ENCODE results near the gene LIN7C. TPM values are rescaled to one million over a fixed set of nuclear protein-coding genes. Genes with fewer than 3 reads are reported as not detected.

LIN7C gene
- total and polyA plus RNA-seq, 9 of the 15 experiments (the other 6 are each of a cell fraction or from before 2014, with no cell fraction given), result 10.8 to 52.7 (median 21.5) TPM

DNA sequence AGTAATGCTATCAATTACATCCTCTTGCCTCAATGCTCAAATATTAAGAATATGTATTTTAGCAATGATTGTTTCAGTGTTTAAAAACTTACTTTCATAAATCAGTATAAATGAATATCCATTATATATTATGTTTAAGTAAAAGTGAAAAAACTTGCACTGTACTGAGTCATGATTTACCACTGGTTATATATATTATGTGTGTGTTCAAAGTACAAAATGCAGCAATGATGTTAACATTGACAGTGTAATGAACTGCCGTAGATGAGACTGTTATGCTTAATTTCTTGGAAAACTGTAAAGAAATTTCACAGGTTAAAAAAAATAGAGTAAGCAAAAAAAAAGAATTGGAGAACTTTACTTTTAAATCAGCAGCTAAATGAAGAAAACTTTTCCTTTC, 8.7 kb downstream of the LIN7C start:
- Histone ChIP-seq H3K4me2 (ENCODE audit: insufficient read depth, low read length) (no peak overlapping the region), H2AFZ (ENCODE audit: low read depth, low read length) (no peak overlapping the region), H3K9ac (ENCODE audit: insufficient read depth in 1 of 2, low read depth in 2 of 2, low read length in 2 of 2) (no peak overlapping the region), H3K27ac (ENCODE audit: extremely low read depth, low read depth, low read length) (no peak overlapping the region), H3K4me1 (replicated peaks in 1 of 2; ENCODE audit: control insufficient read depth in 2 of 2, insufficient read depth in 2 of 2, low read length in 2 of 2) (no peaks in the 10 kb centered on the region), H3K9me3 (replicated peaks; ENCODE audit: control insufficient read depth, insufficient read depth, low read depth, low read length) (no peaks in the 10 kb centered on the region), H3K9me1 (ENCODE audit: control insufficient read depth, insufficient read depth, low read length) (no peaks in the 10 kb centered on the region), H3K27me3 (ENCODE audit: control insufficient read depth in 2 of 2, insufficient read depth in 2 of 2, low read length in 2 of 2) (no peaks in the 10 kb centered on the region), H3K36me3 (ENCODE audit: control insufficient read depth, insufficient read depth, low read length) (peaks cover 87% of the 10 kb centered on the region), H3K4me3 (no peak overlapping the region), H3K79me2 (ENCODE audit: control insufficient read depth, insufficient read depth, low read length) (peaks cover 28% of the 10 kb centered on the region), H4K20me1 (replicated peaks; ENCODE audit: control insufficient read depth, insufficient read depth, low read length) (no peaks in the 10 kb centered on the region)
- WGBS (ENCODE audit: insufficient coverage, low coverage, missing lambda C conversion rate), result 80% methylated on average over 1 of the region's 1 CpG
- ATAC-seq, result no peak
- ChIA-PET POLR2A (interaction anchor here (1.0 to 1.5 kb wide), 2 partner anchors 25 to 302 kb away, joined by 4 to 5 read pairs; partner anchors contain the start of gene LGR4), CTCF (ENCODE audit: low intra/inter-chr PET ratio) (interaction anchor here (0.7 to 2.0 kb wide), 2 partner anchors 290 to 314 kb away, joined by 3 to 11 read pairs; no protein-coding TSS in a partner anchor)
- in situ Hi-C loops (cut with MboI), result loop anchor here (25.0 kb wide), 2 partner anchors 736 to 1211 kb away; no protein-coding TSS in a partner anchor
- no peak for DNase-seq (ENCODE audit: extremely low read depth in 1 of 4, low spot score in 3 of 4)
- no TSS peak for BruUV-seq (replicated peaks)
- TF ChIP-seq ATF7 (IDR thresholded peaks at IDR 0.05) (no peak), SNRNP70 (optimal IDR thresholded peaks at IDR 0.05; ENCODE audit: low read depth, low read length) (no peak), ZNF143 (CRISPR knock-in tag; IDR thresholded peaks at IDR 0.05) (no peak), CHD1 (IDR thresholded peaks at IDR 0.05; ENCODE audit: low read length) (no peak), NFIX (CRISPR knock-in tag; IDR thresholded peaks at IDR 0.05; ENCODE audit: low read depth) (no peak)
- TF ChIP-seq, protein P1, sequence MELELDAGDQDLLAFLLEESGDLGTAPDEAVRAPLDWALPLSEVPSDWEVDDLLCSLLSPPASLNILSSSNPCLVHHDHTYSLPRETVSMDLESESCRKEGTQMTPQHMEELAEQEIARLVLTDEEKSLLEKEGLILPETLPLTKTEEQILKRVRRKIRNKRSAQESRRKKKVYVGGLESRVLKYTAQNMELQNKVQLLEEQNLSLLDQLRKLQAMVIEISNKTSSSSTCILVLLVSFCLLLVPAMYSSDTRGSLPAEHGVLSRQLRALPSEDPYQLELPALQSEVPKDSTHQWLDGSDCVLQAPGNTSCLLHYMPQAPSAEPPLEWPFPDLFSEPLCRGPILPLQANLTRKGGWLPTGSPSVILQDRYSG (tag; conservative IDR thresholded peaks at IDR 0.05; ENCODE audit: low read depth), result no peak
- no peak for FAIRE-seq
- intact Hi-C loops (cut with micrococcal nuclease), result loop anchor here (5.0 kb wide), 1 partner anchor 846 kb away; no protein-coding TSS in a partner anchor
